Fibroblast of skin of right quadriceps (primary cell): ENCODE results near the gene DYNC1LI2.
"Not testable (repeated sequence)": the region's sequence is repeated elsewhere in the genome, so short reads cannot be mapped to it uniquely, and the experiment has no call there.

Source experiments
- DNase-seq: peaks from one replicate; pipeline ENCODE4 v3.0.0-alpha.2; 2013

The DYNC1LI2 gene

GRCh38 chr16:66751303-66751991 is at the start of gene DYNC1LI2:
Gene DYNC1LI2 (minus strand): TSS chr16:66751609. CDS start chr16:66751591, 18 bp downstream.
- peak; percentile 68 for DNase-seq

GRCh38 chr16:66800856-66801255 is 49.4 kb upstream of the DYNC1LI2 start:
- DNase-seq = no peak

- peak; percentile 40 for DNase-seq
Measured at GRCh38 chr16:66798161-66798560, 46.8 kb upstream of the DYNC1LI2 start.

- not testable (repeated sequence) for DNase-seq
Measured at GRCh38 chr16:66793984-66794383, 42.6 kb upstream of the DYNC1LI2 start.

- no peak for DNase-seq
Measured at GRCh38 chr16:66790130-66790733, 38.8 kb upstream of the DYNC1LI2 start.

GRCh38 chr16:66787427-66787826 is 36.0 kb upstream of the DYNC1LI2 start:
- DNase-seq = no peak

- DNase-seq = no peak
Measured at GRCh38 chr16:66786551-66786950, 35.1 kb upstream of the DYNC1LI2 start.

GRCh38 chr16:66776457-66776856 is 25.0 kb upstream of the DYNC1LI2 start:
- no peak for DNase-seq

GRCh38 chr16:66774981-66775380 is 23.6 kb upstream of the DYNC1LI2 start:
- no peak for DNase-seq

GRCh38 chr16:66758086-66758485 is 6.7 kb upstream of the DYNC1LI2 start:
- no peak for DNase-seq

- DNase-seq = no peak
Measured at GRCh38 chr16:66754819-66755218, 3.4 kb upstream of the DYNC1LI2 start.

GRCh38 chr16:66754211-66754610 is 2.8 kb upstream of the DYNC1LI2 start:
- DNase-seq = no peak

GRCh38 chr16:66752958-66753357 is 1.5 kb upstream of the DYNC1LI2 start:
- DNase-seq = no peak

- DNase-seq = no peak
Measured at GRCh38 chr16:66752379-66752778, 970 bp upstream of the DYNC1LI2 start.

- DNase-seq = no peak
Measured at GRCh38 chr16:66751992-66752322, 548 bp upstream of the DYNC1LI2 start.

GRCh38 chr16:66751053-66751302 is 431 bp downstream of the DYNC1LI2 start:
- DNase-seq = no peak

GRCh38 chr16:66750279-66751052 is 943 bp downstream of the DYNC1LI2 start:
- DNase-seq = peak; percentile 9

GRCh38 chr16:66746682-66747081 is 4.7 kb downstream of the DYNC1LI2 start:
- DNase-seq = no peak

GRCh38 chr16:66746048-66746447 is 5.4 kb downstream of the DYNC1LI2 start:
- no peak for DNase-seq

GRCh38 chr16:66741950-66742808 is 9.2 kb downstream of the DYNC1LI2 start:
- DNase-seq = peak; percentile 43

- DNase-seq = peak; percentile 78
Measured at GRCh38 chr16:66741169-66741900, 10.1 kb downstream of the DYNC1LI2 start.

- DNase-seq = no peak
Measured at GRCh38 chr16:66740533-66740932, 10.9 kb downstream of the DYNC1LI2 start.

- peak; percentile 17 for DNase-seq
Measured at GRCh38 chr16:66740010-66740409, 11.4 kb downstream of the DYNC1LI2 start.
